ENCODE results near the gene EPB41L4B.

Gene EPB41L4B

DNA sequence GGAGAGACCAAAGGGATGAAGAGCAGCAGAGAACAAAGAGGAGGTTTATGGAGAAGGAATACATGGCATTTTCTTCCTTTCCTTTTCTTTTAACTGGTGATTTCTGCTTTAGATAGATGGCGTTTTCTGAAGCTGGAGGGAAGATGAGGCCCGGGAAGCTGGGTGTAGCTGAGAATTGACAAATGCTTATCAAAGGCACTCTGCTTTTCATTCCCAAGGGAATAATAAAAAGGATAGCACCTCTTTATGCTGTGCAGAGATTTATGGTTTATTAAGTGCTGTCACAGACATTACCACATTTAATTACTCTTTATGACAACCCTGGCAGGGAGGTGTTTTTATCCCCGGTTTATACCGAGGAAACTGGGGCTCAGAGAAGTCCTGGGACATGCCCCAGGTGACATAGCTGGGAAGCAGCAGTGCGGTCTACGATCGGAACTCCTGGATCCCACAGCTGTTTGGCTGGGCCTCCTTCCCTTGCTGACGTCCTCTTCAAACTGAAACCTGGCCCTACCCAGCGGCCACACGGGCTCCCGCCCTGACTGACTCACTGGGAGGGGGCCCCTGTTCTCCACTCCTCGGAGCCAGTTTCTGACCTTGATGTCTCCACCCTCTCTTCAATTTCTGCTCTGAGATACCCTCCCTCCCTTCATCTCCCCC lies 8.2 kb upstream of the EPB41L4B start:
- TF ChIP-seq, protein P1, sequence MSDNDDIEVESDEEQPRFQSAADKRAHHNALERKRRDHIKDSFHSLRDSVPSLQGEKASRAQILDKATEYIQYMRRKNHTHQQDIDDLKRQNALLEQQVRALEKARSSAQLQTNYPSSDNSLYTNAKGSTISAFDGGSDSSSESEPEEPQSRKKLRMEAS (IDR thresholded peaks at IDR 0.05; ENCODE audit: low read depth, low read length) = no peak
- TF ChIP-seq CTCF (IDR thresholded peaks at IDR 0.05; ENCODE audit: low read depth, low read length) (no peak), POLR2A (IDR thresholded peaks at IDR 0.05; ENCODE audit: extremely low read depth, insufficient read length) (no peak), MYC (IDR thresholded peaks at IDR 0.05; ENCODE audit: low read depth, low read length) (no peak)
- DNase-seq (ENCODE audit: low read depth) = no peak

GRCh38 chr9:109325089-109325488 lies 4.2 kb upstream of the EPB41L4B start:
- H3K4me3 ChIP-seq (ENCODE audit: low read depth, low read length) = no peak overlapping the region
- no peak for DNase-seq (ENCODE audit: low read depth)
- TF ChIP-seq CTCF (IDR thresholded peaks at IDR 0.05; ENCODE audit: low read depth, low read length) (no peak), MYC (IDR thresholded peaks at IDR 0.05; ENCODE audit: low read depth, low read length) (no peak), POLR2A (IDR thresholded peaks at IDR 0.05; ENCODE audit: extremely low read depth, insufficient read length) (no peak)
- TF ChIP-seq, protein P1 (IDR thresholded peaks at IDR 0.05; ENCODE audit: low read depth, low read length) = no peak

More for the DNA sequence above, 8.2 kb upstream of the EPB41L4B start:
- no peak overlapping the region for H3K4me3 ChIP-seq (ENCODE audit: low read depth, low read length)

- TF ChIP-seq MYC (IDR thresholded peaks at IDR 0.05; ENCODE audit: low read depth, low read length) (no peak), CTCF (IDR thresholded peaks at IDR 0.05; ENCODE audit: low read depth, low read length) (no peak), POLR2A (IDR thresholded peaks at IDR 0.05; ENCODE audit: extremely low read depth, insufficient read length) (no peak)
- TF ChIP-seq, protein P1 (IDR thresholded peaks at IDR 0.05; ENCODE audit: low read depth, low read length) = no peak
- H3K4me3 ChIP-seq (ENCODE audit: low read depth, low read length) = no peak overlapping the region
- DNase-seq (ENCODE audit: low read depth) = no peak
Observed at GRCh38 chr9:109323771-109324170, 2.9 kb upstream of the EPB41L4B start.

DNA sequence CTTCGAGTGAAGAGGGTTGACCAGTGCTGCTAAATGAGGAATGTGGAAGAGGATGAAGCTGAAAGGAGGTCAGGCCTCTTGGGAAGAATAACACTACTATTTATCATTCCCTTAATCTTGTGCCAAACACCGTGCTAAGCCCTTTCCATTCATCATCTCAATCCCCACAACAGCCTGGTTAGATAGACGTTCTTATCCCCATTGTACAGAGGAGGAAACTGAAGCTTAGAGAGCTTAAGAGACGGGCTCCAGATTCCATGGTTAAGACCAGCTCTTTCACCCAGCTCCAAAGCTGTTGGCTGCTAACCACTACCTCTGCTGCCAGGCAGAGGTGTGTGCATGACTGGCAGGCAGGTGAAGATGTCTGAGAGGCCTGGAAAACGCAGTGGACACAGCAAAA lies 868 bp upstream of the EPB41L4B start:
- DNase-seq (ENCODE audit: low read depth) = no peak
- TF ChIP-seq CTCF (IDR thresholded peaks at IDR 0.05; ENCODE audit: low read depth, low read length) = no peak
- TF ChIP-seq, protein P1 (IDR thresholded peaks at IDR 0.05; ENCODE audit: low read depth, low read length) = no peak
- TF ChIP-seq POLR2A (IDR thresholded peaks at IDR 0.05; ENCODE audit: extremely low read depth, insufficient read length) = no peak
- TF ChIP-seq MYC (IDR thresholded peaks at IDR 0.05; ENCODE audit: low read depth, low read length) = no peak
- no peak overlapping the region for H3K4me3 ChIP-seq (ENCODE audit: low read depth, low read length)

GRCh38 chr9:109320331-109320741 lies 523 bp downstream of the EPB41L4B start:
- no peak overlapping the region for H3K4me3 ChIP-seq (ENCODE audit: low read depth, low read length)
- DNase-seq (ENCODE audit: low read depth) = peak; percentile 36
- no peak for TF ChIP-seq MYC (IDR thresholded peaks at IDR 0.05; ENCODE audit: low read depth, low read length)
- no peak for TF ChIP-seq POLR2A (IDR thresholded peaks at IDR 0.05; ENCODE audit: extremely low read depth, insufficient read length)
- TF ChIP-seq, protein P1 (IDR thresholded peaks at IDR 0.05; ENCODE audit: low read depth, low read length) = no peak
- TF ChIP-seq CTCF (IDR thresholded peaks at IDR 0.05; ENCODE audit: low read depth, low read length) = no peak

All from NB4 (cell line).